ENCODE results near the gene NFKBIE.

Gene NFKBIE

DNA sequence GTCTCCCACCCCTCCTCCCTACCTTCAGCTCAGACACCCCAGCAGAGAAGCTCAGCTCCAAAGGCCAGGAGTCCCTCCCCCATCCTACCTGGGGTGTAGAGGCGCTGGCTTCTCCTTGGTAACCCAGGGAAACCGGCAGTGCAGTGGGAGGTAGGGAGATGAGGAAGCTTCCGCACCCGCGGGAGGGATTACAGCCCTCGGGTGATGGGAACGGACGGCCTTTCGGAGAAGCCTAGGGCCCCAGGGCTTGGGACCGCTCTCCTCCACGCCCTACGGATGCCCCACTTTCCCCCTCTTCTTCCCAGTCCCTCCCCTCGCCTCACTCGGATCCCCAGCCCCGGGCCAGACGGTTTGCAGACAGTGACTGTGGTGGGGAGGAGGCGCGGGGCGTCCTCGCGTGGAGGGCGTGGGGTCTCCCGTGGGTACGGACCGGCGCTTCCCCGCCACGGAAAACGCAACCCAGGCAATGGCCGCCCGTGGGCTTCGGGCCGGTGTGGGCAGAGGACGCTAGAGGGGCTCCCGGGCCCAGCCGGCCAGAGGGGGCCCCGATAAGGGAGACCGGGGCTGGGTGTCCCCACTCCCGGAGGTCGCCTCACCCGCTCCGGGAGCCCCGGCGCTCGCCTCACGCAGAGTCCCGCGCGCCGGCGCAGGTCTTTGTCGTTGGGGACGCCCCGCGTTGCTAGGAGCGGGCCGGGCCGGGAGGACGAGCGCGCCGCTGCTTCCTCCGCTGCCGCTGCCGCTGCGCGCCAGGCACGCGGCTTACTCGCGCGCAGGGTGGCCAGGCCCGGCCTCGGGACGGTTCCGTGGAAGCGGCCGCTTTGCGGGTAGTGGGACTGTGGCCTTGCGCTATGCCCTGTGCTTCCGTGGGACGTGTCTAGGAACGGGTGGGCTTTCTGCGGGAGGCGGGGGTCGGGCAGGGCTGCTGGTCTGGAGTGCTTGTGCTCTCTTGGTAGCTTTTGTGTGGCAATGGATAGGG lies 32.0 kb upstream of the NFKBIE start:
- DNase-seq: peak; percentile 51

DNA sequence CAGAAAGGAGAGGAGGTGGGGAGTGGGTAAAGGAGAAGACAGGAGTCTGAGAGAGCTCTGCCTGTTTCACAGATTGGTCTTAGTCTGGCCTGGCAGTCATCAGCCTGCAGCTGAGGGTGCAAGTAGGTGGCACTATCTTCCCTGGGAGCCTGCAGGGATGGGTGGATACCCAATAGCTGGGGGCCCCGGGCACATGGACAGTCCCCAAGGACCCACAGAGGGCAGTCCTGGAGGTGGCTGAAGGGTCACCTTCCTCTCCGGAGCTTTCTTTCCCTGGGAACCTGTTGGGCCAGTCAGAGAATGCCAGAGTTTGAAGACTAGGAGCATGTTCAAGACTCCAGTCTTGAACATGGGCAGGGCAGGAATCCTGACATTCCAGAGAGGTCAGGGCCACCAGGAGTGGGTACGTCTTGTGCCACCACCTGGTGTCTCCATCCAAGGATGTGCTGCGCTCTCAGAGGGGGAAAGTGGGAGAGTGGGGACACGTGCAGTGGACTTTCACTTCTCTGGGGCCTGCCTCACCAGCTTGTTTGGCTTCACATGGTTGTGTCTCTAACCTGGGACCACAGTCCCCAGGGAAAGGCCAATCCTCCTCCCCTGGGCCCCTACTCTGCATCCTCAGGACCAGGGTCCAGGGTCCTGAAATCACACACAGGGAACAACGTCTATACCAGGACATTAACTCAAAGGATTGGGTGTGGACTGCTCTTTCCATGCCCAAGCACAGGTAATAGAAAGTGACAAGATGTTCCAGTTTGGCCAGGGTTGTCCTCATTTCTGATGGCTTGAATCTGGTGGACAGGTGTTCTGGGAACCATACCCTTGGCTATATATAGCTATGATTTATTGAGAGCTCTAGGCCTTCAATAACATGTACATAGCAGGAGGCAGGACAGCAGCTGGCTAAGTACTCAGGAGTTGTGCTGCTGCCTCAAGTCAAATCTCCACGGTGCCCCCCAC lies 29.8 kb upstream of the NFKBIE start:
- DNase-seq: no peak

DNA sequence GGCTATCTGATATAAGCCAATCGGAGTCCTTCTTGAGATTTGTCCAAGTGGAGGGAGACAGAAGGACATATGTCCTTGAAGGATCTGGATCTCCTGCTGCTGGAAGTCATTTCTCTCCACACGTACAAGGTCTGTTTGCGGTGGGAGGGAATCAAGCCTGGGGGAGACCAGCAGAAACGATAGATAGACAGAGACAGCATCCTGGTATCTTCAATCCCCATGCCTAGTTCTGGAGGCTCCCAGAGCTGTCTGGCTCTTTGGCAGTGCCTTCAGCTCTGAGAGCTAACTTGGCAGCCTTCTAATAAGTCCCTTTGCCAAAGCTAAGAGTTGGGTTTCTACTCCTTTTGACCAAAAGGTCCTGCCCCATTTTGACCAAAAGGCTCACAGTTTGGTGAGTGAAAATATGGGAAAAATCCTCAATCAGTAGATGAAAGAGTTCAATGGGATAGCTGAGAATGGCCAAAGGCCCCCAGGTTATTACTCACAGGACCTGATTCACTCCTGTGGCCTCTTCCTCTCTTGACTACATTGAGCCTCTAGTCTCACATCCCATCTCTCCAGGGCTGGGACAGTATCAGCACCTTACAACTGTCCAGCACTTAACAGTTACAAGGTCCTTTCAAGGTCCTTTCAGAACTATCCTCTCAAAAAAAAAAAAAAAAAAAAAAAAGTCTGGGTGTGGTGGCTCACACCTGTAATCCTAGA lies 27.5 kb upstream of the NFKBIE start:
- no peak for DNase-seq

DNA sequence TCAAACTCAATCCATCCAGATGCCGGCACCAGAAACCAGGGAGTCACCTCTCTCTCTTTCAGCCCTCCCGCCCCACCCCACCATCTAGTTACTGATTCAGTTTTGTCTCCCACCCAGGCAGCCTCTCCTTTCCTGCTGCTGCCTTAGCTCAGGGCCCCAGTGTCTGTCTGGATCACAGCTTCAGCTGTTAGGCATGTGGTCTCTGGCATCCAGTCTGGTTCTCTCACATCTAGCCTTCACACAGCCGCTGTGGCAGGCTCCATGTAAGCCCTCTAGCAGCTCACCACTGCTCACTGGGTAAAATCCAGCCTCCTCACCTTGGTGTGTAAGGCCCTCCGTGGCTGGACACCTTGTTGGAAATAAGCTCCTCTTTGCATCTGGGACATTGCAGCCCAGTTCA lies 26.5 kb upstream of the NFKBIE start:
- no peak for DNase-seq

DNA sequence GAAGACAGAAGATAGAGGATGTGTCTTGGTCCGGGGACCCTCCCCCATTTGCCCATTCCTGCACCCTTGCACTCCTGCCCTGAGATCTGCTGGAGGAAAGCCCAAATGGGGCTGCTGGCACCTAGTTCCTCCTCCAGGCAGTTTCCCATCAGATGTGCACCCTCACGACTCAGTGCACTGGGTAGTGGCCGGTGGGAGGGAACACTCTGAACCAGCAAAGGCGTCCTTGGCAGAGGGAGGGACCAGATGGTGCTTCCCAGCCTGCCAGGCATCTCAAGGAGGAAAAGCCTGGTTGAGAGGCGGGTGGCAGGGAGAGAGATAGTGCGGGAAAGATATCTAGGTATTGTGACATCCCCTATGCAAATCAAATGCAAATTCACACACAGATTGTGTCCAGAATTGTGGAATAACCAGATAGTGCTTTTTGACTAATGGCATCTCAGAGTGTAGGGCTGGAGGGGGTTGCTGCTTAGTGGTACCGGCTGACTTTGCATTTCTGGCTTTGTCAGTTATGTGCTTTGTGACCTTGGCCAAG lies 24.4 kb upstream of the NFKBIE start:
- DNase-seq: no peak

DNA sequence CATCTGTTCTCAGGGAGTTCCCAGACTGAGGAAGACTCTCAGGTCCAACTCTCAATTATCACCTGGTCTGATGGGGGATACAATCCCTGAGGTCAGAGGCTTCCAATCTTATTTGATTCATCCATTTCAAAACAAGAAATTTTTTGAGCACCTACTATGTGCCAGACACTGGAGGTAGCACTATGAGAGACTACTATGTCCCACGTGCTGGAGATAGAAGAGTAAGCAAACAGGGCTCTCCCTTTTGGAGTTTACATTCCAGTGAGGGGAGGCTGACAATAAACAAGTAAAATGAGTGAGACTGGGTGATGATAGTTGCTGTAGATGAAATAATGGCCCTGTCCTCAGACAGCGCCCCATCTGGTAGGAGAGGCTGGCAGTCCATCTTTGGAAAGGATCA lies 21.4 kb upstream of the NFKBIE start:
- DNase-seq: no peak

DNA sequence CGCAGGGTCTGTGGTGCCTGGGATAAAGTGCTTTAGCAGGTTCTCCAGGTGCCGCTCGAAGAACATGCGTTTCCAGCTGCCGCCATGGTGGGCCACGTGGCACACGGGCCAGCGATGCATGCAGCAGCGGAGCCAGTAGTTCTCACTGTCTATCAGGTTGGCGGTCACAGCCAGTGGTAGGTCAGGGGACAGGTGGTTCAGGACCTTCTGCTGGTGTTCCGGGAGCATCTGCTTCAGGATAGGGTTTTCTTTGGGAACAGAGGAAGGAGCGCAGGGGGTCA lies 20.9 kb upstream of the NFKBIE start:
- no peak for DNase-seq

DNA sequence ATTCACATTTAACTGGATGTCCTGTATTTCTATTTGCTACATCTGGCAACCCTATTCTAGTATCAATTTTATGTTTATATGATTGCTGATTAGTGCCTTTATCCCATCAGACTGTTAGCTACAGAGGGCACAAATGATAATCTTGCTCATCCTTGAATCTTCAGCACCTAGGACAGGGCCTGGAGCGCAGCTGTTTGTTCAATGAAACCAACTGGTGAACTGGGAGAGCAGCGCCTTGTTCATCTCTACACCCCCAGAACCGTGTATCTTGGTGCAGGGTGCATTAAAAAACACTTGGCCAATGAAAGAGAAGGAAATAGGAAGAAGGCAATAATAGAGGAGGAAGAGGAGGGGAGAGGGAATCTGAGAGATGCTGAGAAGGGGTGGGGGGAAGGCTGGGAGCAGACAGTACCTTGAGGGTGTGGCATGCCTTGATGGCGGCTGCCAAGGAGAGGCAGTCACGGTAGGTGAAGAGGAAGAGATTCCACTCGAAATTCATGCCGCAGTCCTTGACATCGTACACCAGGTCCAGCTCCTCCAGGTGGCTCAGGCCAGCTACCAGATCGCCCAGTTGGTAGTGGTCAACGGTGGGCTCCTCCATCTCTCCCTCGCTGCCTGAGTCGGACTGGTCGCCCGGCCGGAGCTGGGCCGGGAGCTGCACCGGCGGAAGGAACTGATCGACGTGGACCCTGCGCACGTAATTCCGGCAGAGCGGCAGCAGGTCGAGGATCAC lies 20.4 kb upstream of the NFKBIE start:
- DNase-seq: no peak

DNA sequence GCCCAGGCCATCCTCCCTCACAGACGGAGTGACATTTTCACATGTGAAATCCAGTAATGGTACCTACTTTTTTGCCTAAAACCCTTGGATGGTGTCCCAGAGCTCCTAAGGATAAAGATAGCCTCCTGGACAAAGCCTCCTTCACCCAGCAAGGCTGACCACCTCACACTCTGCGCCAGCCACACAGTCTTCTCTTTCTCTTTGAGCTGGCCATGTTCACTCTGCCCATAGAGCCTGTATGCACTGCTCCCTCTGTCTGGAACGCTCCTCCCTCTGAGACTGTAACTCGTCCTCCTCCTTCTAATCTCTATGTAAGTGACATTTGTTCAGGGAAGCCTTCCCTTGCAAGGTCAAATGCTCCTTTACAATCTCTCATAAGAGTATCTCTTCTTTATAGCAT lies 19.5 kb upstream of the NFKBIE start:
- no peak for DNase-seq

DNA sequence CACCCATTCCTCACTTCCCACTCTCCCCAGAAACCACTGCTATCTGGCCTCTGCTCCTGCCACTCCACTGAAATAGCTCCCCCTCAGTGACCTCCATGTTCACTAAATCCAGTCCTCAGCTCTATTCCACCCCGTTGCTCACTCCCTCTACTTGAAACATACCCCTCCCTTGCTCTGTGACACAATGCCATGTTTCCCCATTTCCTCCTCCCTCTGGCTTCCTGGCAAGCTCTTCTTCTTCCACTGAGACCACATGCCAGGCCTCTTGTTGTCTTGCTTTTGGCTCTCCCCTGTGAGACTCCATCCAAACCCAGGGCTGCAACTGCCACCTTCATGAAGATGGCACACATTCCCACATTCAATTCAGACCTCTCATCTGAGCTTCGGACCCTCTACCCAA lies 18.8 kb upstream of the NFKBIE start:
- no peak for DNase-seq

DNA sequence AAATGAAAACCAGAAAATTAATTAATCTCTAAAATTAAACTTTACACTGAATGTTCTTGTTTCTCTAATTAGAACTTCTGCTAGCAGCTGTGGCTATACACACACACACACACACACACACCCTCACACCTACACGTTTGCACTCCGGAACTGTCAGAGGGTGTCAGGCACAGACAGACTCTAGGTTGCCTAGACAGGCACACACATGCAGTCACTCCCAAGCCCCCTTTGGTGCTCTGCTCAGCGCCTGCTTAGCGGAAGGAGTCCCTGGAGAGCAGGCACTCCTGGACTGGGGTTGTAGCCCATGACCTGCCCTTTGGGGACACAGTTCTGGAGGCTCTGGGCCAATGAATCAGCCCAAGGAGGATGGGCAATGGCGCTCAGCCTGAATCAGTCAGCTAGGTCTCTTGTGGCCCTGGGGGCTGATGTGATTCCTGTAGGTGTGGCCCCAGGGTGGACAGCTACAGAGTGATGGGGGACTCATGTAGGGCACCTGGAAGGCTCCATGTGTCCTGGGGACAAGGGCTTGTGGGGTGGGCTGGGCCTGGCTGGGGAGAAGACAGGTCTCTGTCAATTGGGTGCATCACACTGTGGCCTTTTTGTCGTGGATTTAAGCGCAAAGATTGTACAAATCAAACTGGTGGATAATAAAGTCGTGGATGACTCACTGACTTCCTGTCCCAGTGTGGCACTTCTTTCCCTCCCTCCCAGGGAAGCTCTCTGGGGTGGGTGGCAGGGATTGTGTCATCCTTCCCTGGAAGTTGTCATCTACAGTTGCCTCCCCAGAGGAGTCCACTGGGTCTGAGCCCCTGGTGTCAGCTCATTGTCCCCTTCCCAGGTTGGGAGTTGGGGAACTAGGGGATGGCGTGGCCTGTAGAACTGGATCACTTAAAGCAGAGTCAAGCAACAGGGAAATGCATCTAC lies 13.7 kb upstream of the NFKBIE start:
- no peak for DNase-seq

DNA sequence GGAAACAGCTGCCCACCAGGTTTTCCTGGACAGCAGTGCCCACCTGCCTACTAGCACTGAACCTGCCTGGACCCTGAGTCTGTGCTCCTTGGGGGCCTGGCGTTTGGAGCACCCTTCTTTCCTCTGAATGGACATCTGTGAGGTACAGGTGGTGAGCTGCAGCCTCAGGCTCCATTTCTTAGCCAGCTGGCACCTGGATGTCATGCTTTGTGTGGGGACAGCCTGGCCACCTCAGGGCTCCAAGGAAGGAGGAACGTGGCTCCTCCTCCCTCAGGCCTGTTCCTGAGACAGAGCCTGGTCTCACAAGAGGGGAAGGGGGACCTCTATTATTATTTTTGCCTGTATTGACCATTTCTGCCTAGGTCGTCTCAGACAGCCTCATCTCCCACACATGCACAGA lies 13.0 kb upstream of the NFKBIE start:
- DNase-seq: no peak

DNA sequence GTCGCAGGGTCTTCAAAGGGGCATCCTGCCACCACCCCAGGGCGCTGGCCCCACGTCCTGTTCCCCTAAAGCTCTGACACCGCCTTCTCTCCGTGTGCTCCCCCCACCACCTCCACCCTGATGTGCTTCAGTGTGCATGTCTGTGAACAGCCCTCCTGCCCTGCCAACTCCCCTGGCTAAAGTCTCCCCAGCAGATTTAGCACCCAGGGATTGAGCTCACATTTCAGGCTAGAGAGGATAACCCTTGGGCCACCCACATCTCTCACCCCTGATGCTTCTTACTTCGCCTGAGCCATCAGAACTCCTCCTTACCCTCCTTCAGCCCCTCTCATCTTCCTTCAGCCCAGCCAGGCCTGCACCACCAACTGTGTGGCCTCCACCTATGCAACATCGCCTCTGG lies 12.4 kb upstream of the NFKBIE start:
- no peak for DNase-seq

DNA sequence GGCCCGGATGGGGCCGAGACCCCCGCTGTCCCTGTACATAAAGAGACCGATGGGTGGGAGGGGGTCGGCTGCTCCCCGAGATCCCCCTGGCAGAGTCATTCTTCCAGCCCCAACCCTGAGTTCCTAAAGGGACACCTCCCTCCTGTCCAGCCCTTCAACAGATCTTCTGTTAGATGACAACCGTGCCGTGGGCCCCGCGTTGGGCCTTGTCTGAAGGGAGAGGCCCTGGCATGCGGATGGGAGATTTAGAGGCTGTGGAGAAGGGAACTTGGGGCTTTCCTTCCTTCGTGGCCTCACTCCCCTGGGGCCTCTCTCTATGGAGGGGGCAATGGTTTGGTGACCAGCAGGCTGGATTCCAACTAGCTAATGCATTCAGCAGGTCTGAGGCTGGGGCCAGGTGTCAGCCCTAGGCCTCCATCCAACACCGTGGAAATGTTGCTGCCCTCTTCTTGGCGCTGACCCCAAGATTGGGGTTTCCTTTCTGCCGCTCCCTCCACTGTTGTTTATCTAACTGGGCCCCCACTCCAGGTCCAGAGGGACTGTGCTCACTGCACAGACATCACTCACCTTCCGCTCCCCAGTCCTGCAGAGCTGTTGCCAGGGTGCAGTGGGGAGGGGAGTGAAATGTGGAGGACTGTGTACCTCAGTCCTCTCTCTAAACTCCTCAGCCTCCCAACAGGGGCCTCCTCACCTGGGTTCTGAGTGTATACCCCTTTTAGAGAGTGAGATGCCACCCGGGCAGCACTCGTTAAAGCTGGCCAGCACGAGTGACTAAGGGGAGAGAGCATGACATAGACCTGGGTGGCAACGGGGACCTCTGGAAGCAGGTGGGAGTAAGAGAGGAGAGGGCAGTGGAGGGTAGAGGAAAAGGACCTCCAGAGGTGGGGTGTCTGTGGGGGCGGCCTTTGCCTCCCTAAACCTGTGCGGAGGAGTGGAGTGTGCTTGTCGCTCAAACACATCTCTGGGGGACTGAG lies 11.6 kb upstream of the NFKBIE start:
- DNase-seq: no peak

DNA sequence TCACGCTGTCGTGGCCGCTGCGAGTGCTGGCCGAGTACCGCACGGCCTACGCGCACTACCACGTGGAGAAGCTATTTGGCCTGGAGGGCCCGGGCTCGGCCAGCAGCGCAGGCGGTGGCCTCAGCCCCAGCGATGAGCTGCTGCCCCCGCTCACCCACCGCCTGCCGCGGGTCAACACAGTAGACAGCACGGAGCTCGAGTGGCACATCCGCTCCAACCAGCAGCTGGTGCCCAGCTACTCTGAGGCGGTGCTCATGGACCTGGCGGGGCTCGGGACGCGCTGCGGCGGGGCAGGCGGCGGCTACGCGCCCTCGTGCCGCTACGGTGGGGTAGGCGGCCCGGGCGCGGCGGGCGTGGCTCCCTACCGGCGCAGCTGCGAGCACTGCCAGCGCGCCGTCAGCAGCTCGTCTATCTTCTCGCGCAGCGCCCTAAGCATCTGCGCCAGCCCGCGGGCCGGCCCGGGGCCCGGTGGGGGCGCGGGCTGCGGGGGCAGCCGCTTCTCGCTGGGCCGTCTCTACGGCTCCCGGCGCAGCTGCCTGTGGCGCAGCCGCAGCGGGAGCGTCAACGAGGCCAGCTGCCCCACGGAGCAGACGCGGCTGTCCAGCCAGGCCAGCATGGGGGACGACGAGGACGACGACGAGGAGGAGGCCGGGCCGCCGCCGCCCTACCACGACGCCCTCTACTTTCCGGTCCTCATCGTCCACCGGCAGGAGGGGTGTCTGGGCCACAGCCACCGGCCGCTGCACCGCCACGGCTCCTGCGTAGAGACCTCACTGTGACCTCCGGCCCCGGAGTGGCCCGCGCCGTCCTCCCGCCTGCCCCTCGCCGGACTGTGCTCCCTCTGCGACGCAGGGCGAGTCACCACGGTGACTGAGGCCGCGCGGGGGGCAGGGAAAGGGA lies 10.6 kb upstream of the NFKBIE start:
- no peak for DNase-seq

DNA sequence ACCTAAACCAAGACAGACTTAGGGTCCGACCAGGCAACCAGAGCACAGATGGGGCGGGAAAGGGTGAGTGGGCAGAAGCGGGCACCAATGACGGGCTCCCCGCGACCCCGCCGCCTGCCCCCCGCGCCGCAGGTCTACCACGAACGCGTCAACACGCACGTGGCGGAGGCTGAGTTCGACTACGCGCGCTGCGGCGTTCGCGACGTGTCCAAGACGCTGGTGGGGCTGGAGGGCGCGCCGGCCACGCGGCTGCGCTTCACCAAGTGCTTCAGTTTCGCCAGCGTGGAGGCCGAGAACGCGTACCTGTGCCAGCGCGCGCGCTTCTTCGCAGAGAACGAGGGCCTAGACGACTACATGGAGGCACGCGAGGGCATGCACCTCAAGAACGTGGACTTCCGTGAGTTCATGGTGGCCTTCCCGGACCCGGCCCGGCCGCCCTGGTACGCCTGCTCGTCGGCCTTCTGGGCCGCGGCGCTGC lies 10.0 kb upstream of the NFKBIE start:
- no peak for DNase-seq

DNA sequence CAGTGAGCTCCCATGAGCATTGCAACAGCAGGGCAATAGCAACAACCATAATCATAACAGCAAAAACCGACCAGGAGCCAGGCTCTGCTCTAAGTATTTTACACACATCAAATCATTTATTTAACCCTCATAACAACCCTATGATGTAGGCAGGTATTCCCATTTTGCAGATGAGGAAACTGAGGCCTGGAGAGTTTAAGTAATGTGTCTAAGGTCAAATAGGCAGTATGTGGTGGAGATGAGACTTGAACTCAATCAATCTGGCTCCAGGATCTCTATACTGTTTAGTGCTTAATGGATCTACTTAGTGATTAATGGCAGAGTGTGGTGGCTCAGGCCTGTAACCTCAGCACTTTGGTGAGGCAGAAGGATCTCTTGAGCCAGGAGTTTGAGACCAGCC lies 8.3 kb upstream of the NFKBIE start:
- DNase-seq: no peak

DNA sequence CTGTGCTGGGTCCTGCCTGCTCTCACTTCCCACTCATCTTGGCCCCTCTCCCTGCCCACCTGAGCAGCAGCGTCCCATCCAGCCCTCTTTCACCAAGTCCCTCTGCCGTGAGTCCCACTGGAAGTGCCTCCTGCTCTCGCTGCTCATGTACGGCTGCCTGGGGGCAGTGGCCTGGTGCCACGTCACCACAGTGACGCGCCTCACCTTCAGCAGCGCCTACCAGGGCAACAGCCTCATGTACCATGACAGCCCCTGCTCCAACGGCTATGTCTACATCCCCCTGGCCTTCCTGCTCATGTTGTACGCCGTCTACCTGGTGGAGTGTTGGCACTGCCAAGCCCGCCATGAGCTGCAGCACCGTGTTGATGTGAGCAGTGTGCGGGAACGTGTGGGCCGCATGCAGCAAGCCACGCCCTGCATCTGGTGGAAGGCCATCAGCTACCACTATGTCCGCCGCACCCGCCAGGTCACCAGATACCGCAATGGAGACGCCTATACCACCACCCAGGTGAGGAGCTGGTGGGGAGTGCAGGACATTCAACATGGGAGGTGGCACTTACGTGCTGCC lies 7.7 kb upstream of the NFKBIE start:
- no peak for DNase-seq

Measured in activated CD4-positive, alpha-beta T cell treated with anti-CD3 and anti-CD28 coated beads, Interleukin-2, amount 50 U/mL, for 1 hour (primary cell).